Omental fat pad (tissue), 4 donors: ENCODE results near the gene RABAC1. TPM values are rescaled to one million over a fixed set of nuclear protein-coding genes. Genes with fewer than 3 reads are reported as not detected.
"Not testable (repeated sequence)": the region's sequence is repeated elsewhere in the genome, so short reads cannot be mapped to it uniquely, and the experiment has no call there.

Experiments used
- ATAC-seq: fragments of 150-250 bp; one replicate; pipeline ENCODE4 v1.9.1; 2016; ENCODE audit warnings: mild to moderate bottlenecking, moderate library complexity; ENCODE audit not compliant: low FRiP score
- DNase-seq: peaks from one replicate; pipeline ENCODE4 v3.0.0-alpha.2; 2019; ENCODE audit warnings: low spot score
- CTCF ChIP-seq, 3 donors: fragments of 450-650 bp; IDR thresholded peaks; one replicate each; pipeline ENCODE4 v1.5.1; 2016 to 2017; ENCODE audit warnings: antibody characterized with exemption in 3 of 3, mild to moderate bottlenecking in 3 of 3, moderate library complexity in 2 of 3
- total RNA-seq, 4 donors: library from RNA; depleted of rRNA; stranded (reverse); fragments of >200 nt; gene quantifications; one replicate each; pipeline ENCODE4 v1.1.0, GENCODE V29; 2016

RABAC1 gene
- total RNA-seq, 4 donors from 2014 or later: 132 to 192 (median 167) TPM

- peak; percentile 70 for ATAC-seq
- no peak for DNase-seq
- no peak for TF ChIP-seq CTCF (IDR thresholded peaks at IDR 0.05)
These were observed 34.7 kb upstream of the RABAC1 start, which contains the start of gene ATP1A3 for GRCh38 chr19:41993612-41994483. ATP1A3 (minus strand) TSS chr19:41994230; CDS start chr19:41994076, 154 bp downstream.

- DNase-seq, ATAC-seq: not testable (repeated sequence)
These were observed 32.9 kb upstream of the RABAC1 start for GRCh38 chr19:41991925-41992569.

- TF ChIP-seq CTCF (IDR thresholded peaks at IDR 0.05): no peak
- DNase-seq (no peak), ATAC-seq (no peak)
These were observed 31.9 kb upstream of the RABAC1 start for GRCh38 chr19:41991025-41991424.

GRCh38 chr19:41990615-41991014, 31.5 kb upstream of the RABAC1 start:
- DNase-seq: no peak
- ATAC-seq: no peak
- no peak for TF ChIP-seq CTCF (IDR thresholded peaks at IDR 0.05)

GRCh38 chr19:41990028-41990427, 30.9 kb upstream of the RABAC1 start:
- no peak for ATAC-seq

GRCh38 chr19:41988947-41989346, 29.8 kb upstream of the RABAC1 start:
- TF ChIP-seq CTCF (IDR thresholded peaks at IDR 0.05): no peak
- DNase-seq (no peak), ATAC-seq (no peak)

More at GRCh38 chr19:41990028-41990427, 30.9 kb upstream of the RABAC1 start:
- no peak for DNase-seq
- TF ChIP-seq CTCF (IDR thresholded peaks at IDR 0.05): no peak

- TF ChIP-seq CTCF (IDR thresholded peaks at IDR 0.05): no peak
- ATAC-seq (no peak), DNase-seq (no peak)
These were observed 28.2 kb upstream of the RABAC1 start for GRCh38 chr19:41987141-41987860.
